Peyer's patch (tissue), 4 donors: ENCODE results near the gene IMMP2L.

Experiments
- POLR2A ChIP-seq, 2 donors: fragments of 450-650 bp; IDR thresholded peaks; one replicate each; pipeline ENCODE4 v1.5.1; 2017; ENCODE audit warnings: antibody characterized with exemption in 2 of 2, mild to moderate bottlenecking in 2 of 2, moderate library complexity in 2 of 2
- TF ChIP-seq, protein P1 (sequence below), 6 experiments: fragments of 450-650 bp in 4 of 6; fragments of 200-600 bp in 2 of 6; sonication (generic) in 1 of 6; IDR thresholded peaks; one replicate each; pipeline ENCODE4 v1.5.1; 2017 to 2019; ENCODE audit warnings: antibody characterized with exemption in 6 of 6, mild to moderate bottlenecking in 3 of 6, moderate library complexity in 1 of 6

DNA sequence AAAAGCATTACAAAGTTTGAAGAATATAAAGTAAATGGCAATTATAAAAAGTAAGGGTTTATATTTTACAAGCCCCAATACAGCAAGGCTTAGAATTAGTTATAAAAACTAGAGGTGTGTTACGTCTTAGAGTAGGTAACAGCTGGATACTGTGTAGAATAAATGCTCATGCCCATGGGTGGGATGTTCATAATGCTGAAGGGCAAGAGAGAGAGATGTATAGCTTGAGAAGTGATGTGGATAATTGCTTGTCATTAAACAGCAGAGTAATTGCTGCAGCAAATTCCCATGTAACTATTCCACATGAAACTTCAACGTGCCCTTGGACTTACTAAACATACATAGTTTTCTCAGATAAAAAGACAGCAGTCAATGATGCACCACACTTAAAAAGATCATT, 233.8 kb downstream of the IMMP2L start:
- TF ChIP-seq, protein P1, sequence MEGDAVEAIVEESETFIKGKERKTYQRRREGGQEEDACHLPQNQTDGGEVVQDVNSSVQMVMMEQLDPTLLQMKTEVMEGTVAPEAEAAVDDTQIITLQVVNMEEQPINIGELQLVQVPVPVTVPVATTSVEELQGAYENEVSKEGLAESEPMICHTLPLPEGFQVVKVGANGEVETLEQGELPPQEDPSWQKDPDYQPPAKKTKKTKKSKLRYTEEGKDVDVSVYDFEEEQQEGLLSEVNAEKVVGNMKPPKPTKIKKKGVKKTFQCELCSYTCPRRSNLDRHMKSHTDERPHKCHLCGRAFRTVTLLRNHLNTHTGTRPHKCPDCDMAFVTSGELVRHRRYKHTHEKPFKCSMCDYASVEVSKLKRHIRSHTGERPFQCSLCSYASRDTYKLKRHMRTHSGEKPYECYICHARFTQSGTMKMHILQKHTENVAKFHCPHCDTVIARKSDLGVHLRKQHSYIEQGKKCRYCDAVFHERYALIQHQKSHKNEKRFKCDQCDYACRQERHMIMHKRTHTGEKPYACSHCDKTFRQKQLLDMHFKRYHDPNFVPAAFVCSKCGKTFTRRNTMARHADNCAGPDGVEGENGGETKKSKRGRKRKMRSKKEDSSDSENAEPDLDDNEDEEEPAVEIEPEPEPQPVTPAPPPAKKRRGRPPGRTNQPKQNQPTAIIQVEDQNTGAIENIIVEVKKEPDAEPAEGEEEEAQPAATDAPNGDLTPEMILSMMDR (IDR thresholded peaks at IDR 0.05): no peak
- no peak for TF ChIP-seq POLR2A (IDR thresholded peaks at IDR 0.05)
